Thoracic aorta (tissue), 2 donors: ENCODE results near the gene TECPR2. TPM values are rescaled to one million over a fixed set of nuclear protein-coding genes. Genes with fewer than 3 reads are reported as not detected.

Experiments used
- ATAC-seq: fragments of 150-250 bp; one replicate; pipeline ENCODE4 v1.8.0; 2017; ENCODE audit warnings: low read depth; ENCODE audit not compliant: insufficient number of reproducible peaks, low FRiP score
- DNase-seq: peaks from one replicate; pipeline ENCODE4 v3.0.0-alpha.2; 2020; ENCODE audit warnings: low spot score
- H3K27ac ChIP-seq, 2 donors: fragments of 200-600 bp; sonication (generic); 1 replicate in 1 of 2; 2 replicates in 1 of 2; pipeline ENCODE4 v1.5.1; 2016; ENCODE audit warnings: mild to moderate bottlenecking in 2 of 2, moderate library complexity in 2 of 2
- H3K27me3 ChIP-seq: fragments of 200-600 bp; sonication (generic); replicated peaks from 2 replicates; pipeline ENCODE4 v1.6.0; 2016; ENCODE audit warnings: mild to moderate bottlenecking; ENCODE audit not compliant: insufficient read depth
- H3K36me3 ChIP-seq: fragments of 200-600 bp; sonication (generic); one replicate; pipeline ENCODE4 v1.5.1; 2016
- H3K4me1 ChIP-seq, 2 donors: fragments of 200-600 bp; sonication (generic); 1 replicate in 1 of 2; 2 replicates in 1 of 2; pipeline versions ENCODE4 v1.5.1 to v1.6.0; 2016; ENCODE audit warnings: low read depth in 2 of 2, mild to moderate bottlenecking in 1 of 2; ENCODE audit not compliant: control insufficient read depth in 1 of 2
- H3K4me3 ChIP-seq: fragments of 200-600 bp; sonication (generic); 2 replicates; pipeline ENCODE4 v1.5.1; 2016; ENCODE audit warnings: mild to moderate bottlenecking
- H3K9me3 ChIP-seq: fragments of 200-600 bp; sonication (generic); 2 replicates; pipeline ENCODE4 v1.5.1; 2016
- CTCF ChIP-seq: fragments of 200-600 bp; sonication (generic); IDR thresholded peaks from one replicate; pipeline ENCODE4 v1.5.1; 2019; ENCODE audit warnings: antibody characterized with exemption
- total RNA-seq, 2 donors: library from RNA; depleted of rRNA; stranded (reverse); fragments of >200 nt; gene quantifications; one replicate each; pipeline versions ENCODE4 v1.1.0 to v1.2.3, GENCODE V29; 2016

Gene TECPR2
- total RNA-seq, 2 donors from 2014 or later: 36.5 to 41.3 TPM

GRCh38 chr14:102333795-102334705 is 28.7 kb upstream of the TECPR2 start:
- H3K27me3 ChIP-seq: no peaks in the 10 kb centered on the region
- ATAC-seq: no peak
- DNase-seq: no peak
- H3K27ac ChIP-seq: no peak overlapping the region
- no peaks in the 10 kb centered on the region for H3K4me1 ChIP-seq
- no peak overlapping the region for H3K4me3 ChIP-seq
- H3K9me3 ChIP-seq: no peaks in the 10 kb centered on the region
- peaks cover 18% of the 10 kb centered on the region for H3K36me3 ChIP-seq
- TF ChIP-seq CTCF: no peak

- no peak overlapping the region for H3K4me3 ChIP-seq
- DNase-seq (no peak), ATAC-seq (no peak)
- peaks cover 18% of the 10 kb centered on the region for H3K36me3 ChIP-seq
- no peak for TF ChIP-seq CTCF
- H3K27me3 ChIP-seq: no peaks in the 10 kb centered on the region
- H3K4me1 ChIP-seq: no peaks in the 10 kb centered on the region
- H3K9me3 ChIP-seq: no peaks in the 10 kb centered on the region
- no peak overlapping the region for H3K27ac ChIP-seq
These were observed 27.6 kb upstream of the TECPR2 start for GRCh38 chr14:102335163-102335562.

GRCh38 chr14:102338724-102339123 is 24.0 kb upstream of the TECPR2 start:
- Histone ChIP-seq H3K4me1 (no peaks in the 10 kb centered on the region), H3K9me3 (no peaks in the 10 kb centered on the region), H3K4me3 (no peak overlapping the region), H3K27ac (no peak overlapping the region), H3K27me3 (no peaks in the 10 kb centered on the region), H3K36me3 (peaks cover 32% of the 10 kb centered on the region)
- no peak for TF ChIP-seq CTCF
- ATAC-seq (no peak), DNase-seq (no peak)

- DNase-seq (no peak), ATAC-seq (no peak)
These were observed 21.2 kb upstream of the TECPR2 start for GRCh38 chr14:102341566-102341965.

More at GRCh38 chr14:102341566-102341965, 21.2 kb upstream of the TECPR2 start:
- H3K36me3 ChIP-seq: peaks cover 30% of the 10 kb centered on the region
- H3K27ac ChIP-seq: no peak overlapping the region
- no peaks in the 10 kb centered on the region for H3K4me1 ChIP-seq
- H3K9me3 ChIP-seq: no peaks in the 10 kb centered on the region
- H3K27me3 ChIP-seq: no peaks in the 10 kb centered on the region
- no peak overlapping the region for H3K4me3 ChIP-seq
- no peak for TF ChIP-seq CTCF
